Measurements from ENCODE around the gene COL15A1. TPM values are rescaled to one million over a fixed set of nuclear protein-coding genes. Genes with fewer than 3 reads are reported as not detected.

COL15A1 gene
- total RNA-seq, 2 donors from 2014 or later: 6.0 to 16.0 TPM

GRCh38 chr9:99046068-99046467 is 102.4 kb downstream of the COL15A1 start:
- no peaks in the 10 kb centered on the region for H3K4me1 ChIP-seq
- no peaks in the 10 kb centered on the region for H3K9me3 ChIP-seq
- TF ChIP-seq, protein P1, sequence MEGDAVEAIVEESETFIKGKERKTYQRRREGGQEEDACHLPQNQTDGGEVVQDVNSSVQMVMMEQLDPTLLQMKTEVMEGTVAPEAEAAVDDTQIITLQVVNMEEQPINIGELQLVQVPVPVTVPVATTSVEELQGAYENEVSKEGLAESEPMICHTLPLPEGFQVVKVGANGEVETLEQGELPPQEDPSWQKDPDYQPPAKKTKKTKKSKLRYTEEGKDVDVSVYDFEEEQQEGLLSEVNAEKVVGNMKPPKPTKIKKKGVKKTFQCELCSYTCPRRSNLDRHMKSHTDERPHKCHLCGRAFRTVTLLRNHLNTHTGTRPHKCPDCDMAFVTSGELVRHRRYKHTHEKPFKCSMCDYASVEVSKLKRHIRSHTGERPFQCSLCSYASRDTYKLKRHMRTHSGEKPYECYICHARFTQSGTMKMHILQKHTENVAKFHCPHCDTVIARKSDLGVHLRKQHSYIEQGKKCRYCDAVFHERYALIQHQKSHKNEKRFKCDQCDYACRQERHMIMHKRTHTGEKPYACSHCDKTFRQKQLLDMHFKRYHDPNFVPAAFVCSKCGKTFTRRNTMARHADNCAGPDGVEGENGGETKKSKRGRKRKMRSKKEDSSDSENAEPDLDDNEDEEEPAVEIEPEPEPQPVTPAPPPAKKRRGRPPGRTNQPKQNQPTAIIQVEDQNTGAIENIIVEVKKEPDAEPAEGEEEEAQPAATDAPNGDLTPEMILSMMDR (IDR thresholded peaks at IDR 0.05): no peak
- intact Hi-C loops (cut with DNase I): no loop called here
- H3K4me3 ChIP-seq: no peak overlapping the region
- no peaks in the 10 kb centered on the region for H3K36me3 ChIP-seq
- no peak overlapping the region for H3K27ac ChIP-seq
- no peak overlapping the region for H3K9ac ChIP-seq (ENCODE audit: low read depth in 2 of 2, low read length in 2 of 2)
- H3K27me3 ChIP-seq: no peaks in the 10 kb centered on the region
- DNase-seq: no peak

DNA sequence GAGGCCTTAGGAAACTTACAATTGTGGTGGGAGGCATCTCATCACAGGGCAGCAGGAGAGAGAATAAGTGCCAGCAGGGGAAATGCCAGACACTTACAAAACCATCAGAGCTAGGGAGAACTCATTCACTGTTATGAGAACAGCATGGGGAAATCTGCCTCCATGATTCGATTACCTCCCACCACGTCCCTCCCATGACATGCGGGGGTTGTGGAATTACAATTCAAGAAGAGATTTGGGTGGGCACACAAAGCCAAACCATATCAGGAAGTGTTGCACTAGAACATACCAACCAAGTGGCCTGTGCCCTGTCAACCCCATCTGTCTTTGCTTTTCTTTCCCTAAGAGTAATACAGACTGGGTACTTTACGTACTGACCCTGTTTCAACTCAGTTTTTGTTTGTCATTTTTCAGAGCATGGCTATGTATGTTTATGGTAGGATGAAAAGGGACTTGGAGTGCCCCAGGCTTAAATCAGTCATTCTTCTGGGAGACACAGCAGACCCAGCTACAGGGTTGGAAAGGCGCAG is 102.9 kb downstream of the COL15A1 start:
- Histone ChIP-seq H3K36me3 (no peaks in the 10 kb centered on the region), H3K4me1 (no peaks in the 10 kb centered on the region), H3K27me3 (no peaks in the 10 kb centered on the region), H3K9ac (ENCODE audit: low read depth in 2 of 2, low read length in 2 of 2) (no peak overlapping the region), H3K27ac (no peak overlapping the region), H3K4me3 (no peak overlapping the region), H3K9me3 (no peaks in the 10 kb centered on the region)
- TF ChIP-seq, protein P1 (IDR thresholded peaks at IDR 0.05): no peak
- no peak for DNase-seq
- intact Hi-C loops (cut with DNase I): no loop called here

- Histone ChIP-seq H3K36me3 (no peaks in the 10 kb centered on the region), H3K27me3 (no peaks in the 10 kb centered on the region), H3K9me3 (no peaks in the 10 kb centered on the region), H3K4me3 (no peak overlapping the region), H3K27ac (no peak overlapping the region), H3K4me1 (no peaks in the 10 kb centered on the region), H3K9ac (ENCODE audit: low read depth in 2 of 2, low read length in 2 of 2) (no peak overlapping the region)
- TF ChIP-seq, protein P1 (IDR thresholded peaks at IDR 0.05): no peak
- intact Hi-C loops (cut with DNase I): no loop called here
- no peak for DNase-seq
Measured at GRCh38 chr9:99049228-99049627, 105.5 kb downstream of the COL15A1 start.

- no peaks in the 10 kb centered on the region for H3K4me1 ChIP-seq
Measured at GRCh38 chr9:99049641-99050040, 105.9 kb downstream of the COL15A1 start.

GRCh38 chr9:99050292-99050911 is 106.7 kb downstream of the COL15A1 start:
- Histone ChIP-seq H3K9me3 (no peaks in the 10 kb centered on the region), H3K36me3 (no peaks in the 10 kb centered on the region), H3K4me3 (no peak overlapping the region), H3K27ac (no peak overlapping the region), H3K27me3 (no peaks in the 10 kb centered on the region), H3K9ac (ENCODE audit: low read depth in 2 of 2, low read length in 2 of 2) (no peak overlapping the region), H3K4me1 (no peaks in the 10 kb centered on the region)
- no peak for DNase-seq
- intact Hi-C loops (cut with DNase I): no loop called here
- TF ChIP-seq, protein P1 (IDR thresholded peaks at IDR 0.05): no peak

More at GRCh38 chr9:99049641-99050040, 105.9 kb downstream of the COL15A1 start:
- no peak overlapping the region for H3K27ac ChIP-seq
- TF ChIP-seq, protein P1 (IDR thresholded peaks at IDR 0.05): no peak
- no peaks in the 10 kb centered on the region for H3K36me3 ChIP-seq
- no peak overlapping the region for H3K9ac ChIP-seq (ENCODE audit: low read depth in 2 of 2, low read length in 2 of 2)
- intact Hi-C loops (cut with DNase I): no loop called here
- H3K9me3 ChIP-seq: no peaks in the 10 kb centered on the region
- no peak for DNase-seq
- H3K27me3 ChIP-seq: no peaks in the 10 kb centered on the region
- no peak overlapping the region for H3K4me3 ChIP-seq

All from colonic mucosa (tissue), 4 donors.